ENCODE results near the gene KCTD19.
A peak's percentile ranks its signal among the peaks of the same experiment; 100 is the strongest.
"Not testable (repeated sequence)": the region's sequence is repeated elsewhere in the genome, so short reads cannot be mapped to it uniquely, and the experiment has no call there.

KCTD19 gene

DNA sequence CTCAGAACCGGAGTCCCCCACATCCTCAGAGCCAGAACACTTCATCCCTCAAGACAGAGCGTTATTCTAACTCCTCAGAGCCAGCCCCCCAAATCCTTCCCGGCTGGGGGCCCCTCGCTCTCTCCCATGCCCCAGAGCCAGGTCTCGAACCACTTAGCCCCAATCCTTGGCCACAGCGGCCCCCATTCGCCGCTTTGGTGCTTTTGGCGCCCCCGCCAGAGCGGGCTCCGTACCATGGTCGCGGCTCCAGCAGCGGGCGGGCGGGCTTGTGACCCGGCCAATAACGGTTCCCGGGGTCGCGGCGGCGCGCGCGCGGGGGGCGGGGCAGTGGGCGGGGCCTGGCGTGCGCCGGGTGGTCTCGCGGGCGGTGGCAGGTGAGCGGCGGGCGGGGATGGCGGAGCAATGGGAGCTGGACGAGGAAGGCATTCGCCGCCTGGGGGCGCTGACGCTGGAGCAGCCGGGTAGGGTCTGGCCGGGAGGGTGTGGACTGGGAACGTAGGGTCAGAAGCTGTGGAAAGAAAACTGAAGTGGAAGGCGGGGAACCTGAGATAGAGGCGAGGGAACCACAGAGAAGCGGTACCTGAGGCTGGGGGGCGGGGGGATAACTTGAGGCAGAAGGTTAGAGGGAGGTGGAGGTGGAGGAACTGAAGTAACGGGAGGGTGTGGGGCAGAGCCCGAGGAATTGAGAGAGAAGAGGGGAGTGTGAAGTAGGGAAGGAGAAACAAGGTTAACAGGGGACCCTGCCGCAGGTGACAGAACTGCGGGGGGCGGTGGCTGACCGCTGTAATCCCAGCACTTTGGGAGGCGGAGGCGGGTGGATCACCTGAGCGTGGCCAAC is at the start of gene KCTD19, which contains the start of gene LRRC36:
Gene KCTD19, minus strand, starts transcription at position 270 of the 838 bp plus-strand sequence. Its CDS starts 34 bp downstream, at position 236.
Gene LRRC36, plus strand, starts transcription at position 344 of the 838 bp plus-strand sequence. Its CDS starts 48 bp downstream, at position 392.
- Histone ChIP-seq H3K27me3 (ENCODE audit: control insufficient read depth, insufficient read depth, low read length) (no peaks in the 10 kb centered on the region), H3K9me3 (ENCODE audit: control insufficient read depth, low read length) (no peaks in the 10 kb centered on the region), H3K4me1 (ENCODE audit: control insufficient read depth, insufficient read depth, low read length) (peaks cover 5% of the 10 kb centered on the region), H3K9ac (ENCODE audit: low read length) (peak within 1 kb of the TSS; percentile 63), H3K36me3 (ENCODE audit: control insufficient read depth, insufficient read depth, low read length) (no peaks in the 10 kb centered on the region), H3K4me3 (ENCODE audit: low read length) (peak within 1 kb of the TSS; percentile 43)

DNA sequence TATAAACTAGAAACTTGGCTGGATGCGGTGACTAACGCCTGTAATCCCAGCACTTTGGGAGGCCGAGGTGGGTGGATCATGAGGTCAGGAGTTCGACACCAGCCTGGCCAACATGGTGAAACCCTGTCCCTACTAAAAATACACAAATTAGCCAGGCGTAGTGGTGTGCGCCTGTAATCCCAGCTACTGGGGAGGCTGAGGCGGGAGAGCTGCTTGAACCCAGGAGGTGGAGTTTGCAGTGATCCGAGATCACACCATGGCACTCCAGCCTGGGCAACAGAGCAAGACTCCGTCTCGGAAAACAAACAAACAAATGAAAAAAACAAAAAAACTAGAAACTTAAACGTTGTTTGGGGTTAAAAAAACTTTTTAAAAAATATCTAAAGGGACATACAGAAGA is 49.5 kb upstream of the KCTD19 start:
- H3K36me3 ChIP-seq (ENCODE audit: control insufficient read depth, insufficient read depth, low read length); H3K4me1 ChIP-seq (ENCODE audit: control insufficient read depth, insufficient read depth, low read length); H3K9ac ChIP-seq (ENCODE audit: low read length); H3K27me3 ChIP-seq (ENCODE audit: control insufficient read depth, insufficient read depth, low read length); H3K4me3 ChIP-seq (ENCODE audit: low read length); H3K9me3 ChIP-seq (ENCODE audit: control insufficient read depth, low read length): not testable (repeated sequence)

DNA sequence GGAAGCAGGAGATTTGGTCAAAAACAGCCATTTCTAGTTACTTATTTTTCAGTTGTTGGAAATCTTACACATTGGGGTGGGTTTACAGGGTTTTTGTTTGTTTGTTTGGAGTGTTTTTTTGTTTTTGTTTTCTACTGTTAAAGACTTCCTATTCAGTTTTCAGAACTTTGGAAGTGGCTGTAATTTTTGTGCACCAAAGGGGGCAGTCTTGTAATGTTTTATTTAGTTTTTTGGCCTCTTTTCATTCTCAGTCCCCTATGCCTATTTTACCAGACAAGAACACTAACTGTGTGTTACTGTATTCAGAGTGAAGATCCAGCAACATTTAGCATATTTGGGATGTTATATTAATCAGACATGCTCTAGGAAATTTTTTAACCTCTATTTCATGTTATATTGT is 46.1 kb upstream of the KCTD19 start:
- Histone ChIP-seq H3K4me1 (ENCODE audit: control insufficient read depth, insufficient read depth, low read length) (no peaks in the 10 kb centered on the region), H3K27me3 (ENCODE audit: control insufficient read depth, insufficient read depth, low read length) (no peaks in the 10 kb centered on the region), H3K9me3 (ENCODE audit: control insufficient read depth, low read length) (no peaks in the 10 kb centered on the region), H3K4me3 (ENCODE audit: low read length) (no peak overlapping the region), H3K36me3 (ENCODE audit: control insufficient read depth, insufficient read depth, low read length) (no peaks in the 10 kb centered on the region), H3K9ac (ENCODE audit: low read length) (no peak overlapping the region)

DNA sequence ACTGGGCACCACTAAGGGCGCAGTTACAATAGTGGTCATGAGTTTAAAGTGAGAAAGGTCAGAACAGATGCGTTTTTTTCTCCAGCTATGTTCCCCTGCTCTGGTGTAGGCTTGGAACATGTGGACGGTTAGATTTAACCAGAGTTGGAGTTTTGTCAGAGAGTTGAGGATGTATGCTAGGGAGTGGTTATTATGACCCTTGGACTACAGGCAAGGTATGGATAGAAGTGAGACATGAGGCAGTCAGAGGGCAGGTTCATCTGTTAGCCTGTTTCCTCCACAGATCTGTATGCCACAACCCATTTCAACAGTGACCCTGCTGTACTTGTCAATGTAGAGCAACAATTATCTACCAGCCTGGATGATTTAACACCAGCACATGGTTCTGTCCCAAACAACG is 44.1 kb upstream of the KCTD19 start:
- Histone ChIP-seq H3K27me3 (ENCODE audit: control insufficient read depth, insufficient read depth, low read length) (no peaks in the 10 kb centered on the region), H3K36me3 (ENCODE audit: control insufficient read depth, insufficient read depth, low read length) (no peaks in the 10 kb centered on the region), H3K4me1 (ENCODE audit: control insufficient read depth, insufficient read depth, low read length) (no peaks in the 10 kb centered on the region), H3K9me3 (ENCODE audit: control insufficient read depth, low read length) (no peaks in the 10 kb centered on the region), H3K9ac (ENCODE audit: low read length) (no peak overlapping the region), H3K4me3 (ENCODE audit: low read length) (no peak overlapping the region)

DNA sequence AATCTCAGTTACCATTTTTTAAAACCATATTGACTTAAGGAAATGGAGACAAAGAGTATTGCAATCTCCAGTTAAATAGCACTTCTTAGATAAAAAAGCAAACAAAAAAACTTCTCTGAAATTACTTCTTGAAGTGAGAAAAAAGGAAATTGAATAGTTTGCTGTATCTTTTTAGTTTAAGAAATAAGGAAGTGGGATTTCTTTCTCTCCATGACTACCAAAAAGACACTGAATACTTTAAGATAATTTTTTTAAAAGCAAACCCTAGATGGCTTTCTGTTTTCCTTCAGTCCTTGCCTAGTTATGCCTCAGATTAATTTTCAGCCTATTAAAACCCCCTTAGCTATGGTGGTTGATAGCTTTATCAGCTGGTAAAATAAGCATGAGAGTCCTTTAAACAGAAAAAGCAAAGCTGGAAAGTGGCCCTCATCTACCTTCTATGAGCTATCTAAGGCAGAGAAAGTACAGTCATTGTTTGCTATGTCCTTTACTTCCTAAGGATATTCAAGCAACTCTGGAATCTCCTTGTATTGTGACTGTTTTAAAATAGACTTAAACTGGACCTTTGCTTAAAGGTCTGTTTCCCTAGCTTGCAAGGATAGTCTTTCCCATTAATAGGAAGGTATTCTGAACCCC is 38.2 kb upstream of the KCTD19 start:
- H3K36me3 ChIP-seq (ENCODE audit: control insufficient read depth, insufficient read depth, low read length): no peaks in the 10 kb centered on the region
- H3K4me3 ChIP-seq (ENCODE audit: low read length): no peak overlapping the region
- H3K4me1 ChIP-seq (ENCODE audit: control insufficient read depth, insufficient read depth, low read length): peaks cover 9% of the 10 kb centered on the region
- H3K9ac ChIP-seq (ENCODE audit: low read length): peak overlapping the region; percentile 41
- H3K27me3 ChIP-seq (ENCODE audit: control insufficient read depth, insufficient read depth, low read length): no peaks in the 10 kb centered on the region
- H3K9me3 ChIP-seq (ENCODE audit: control insufficient read depth, low read length): no peaks in the 10 kb centered on the region

DNA sequence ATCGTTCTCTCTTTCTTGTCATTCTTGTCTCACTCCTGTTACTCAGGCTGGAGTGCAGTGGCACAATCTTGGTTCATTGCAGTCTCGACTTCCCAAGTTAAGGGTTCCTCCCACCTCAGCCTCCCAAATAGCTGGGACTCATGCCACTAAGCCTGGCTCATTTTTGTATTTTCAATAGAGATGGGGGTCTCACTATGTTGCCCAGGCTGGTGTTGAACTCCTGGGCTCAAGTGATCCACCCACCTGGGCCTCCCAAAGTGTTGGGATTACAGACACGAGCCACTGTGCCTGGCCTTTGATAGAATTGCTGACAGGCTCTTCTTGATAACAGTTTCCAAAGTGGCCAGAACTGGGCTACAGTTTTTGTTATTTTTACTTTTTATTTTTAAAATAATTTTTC is 34.5 kb upstream of the KCTD19 start:
- no peaks in the 10 kb centered on the region for H3K27me3 ChIP-seq (ENCODE audit: control insufficient read depth, insufficient read depth, low read length)
- H3K9ac ChIP-seq (ENCODE audit: low read length): no peak overlapping the region
- H3K4me1 ChIP-seq (ENCODE audit: control insufficient read depth, insufficient read depth, low read length): peaks cover 22% of the 10 kb centered on the region
- H3K4me3 ChIP-seq (ENCODE audit: low read length): no peak overlapping the region
- H3K9me3 ChIP-seq (ENCODE audit: control insufficient read depth, low read length): no peaks in the 10 kb centered on the region
- no peaks in the 10 kb centered on the region for H3K36me3 ChIP-seq (ENCODE audit: control insufficient read depth, insufficient read depth, low read length)

DNA sequence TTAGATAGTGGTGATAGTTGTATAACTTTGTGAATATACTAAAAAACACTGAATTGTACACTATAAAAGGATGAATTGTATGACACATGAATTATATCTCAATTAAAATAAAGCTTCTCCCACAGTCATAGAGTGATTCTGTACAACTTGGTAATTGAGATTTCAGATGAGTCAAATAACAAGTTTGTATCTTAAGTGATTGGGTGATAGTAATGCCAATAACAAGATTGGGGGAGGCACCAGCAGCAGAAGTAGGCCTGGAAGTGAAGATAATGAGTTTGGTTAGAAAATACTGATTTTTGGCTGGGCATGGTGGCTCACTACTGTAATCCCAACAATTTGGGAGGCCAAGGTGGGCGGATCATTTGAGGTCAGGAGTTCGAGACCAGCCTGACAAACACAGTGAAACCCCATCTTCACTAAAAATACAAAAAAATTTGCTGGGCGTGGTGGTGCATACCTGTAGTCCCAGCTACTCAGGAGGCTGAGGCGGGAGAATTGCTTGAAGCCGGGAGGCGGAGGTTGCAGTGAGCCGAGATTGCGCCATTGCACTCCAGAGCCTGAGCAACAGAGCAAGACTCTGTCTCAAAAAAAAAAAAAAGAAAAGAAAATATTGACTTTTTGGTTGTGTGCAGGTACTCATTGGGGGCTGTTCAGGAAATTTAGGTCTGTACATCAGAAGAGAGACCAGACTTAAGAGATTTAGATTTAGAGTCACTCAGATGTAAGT is 33.2 kb upstream of the KCTD19 start:
- not testable (repeated sequence) for H3K4me3 ChIP-seq (ENCODE audit: low read length); H3K9me3 ChIP-seq (ENCODE audit: control insufficient read depth, low read length); H3K9ac ChIP-seq (ENCODE audit: low read length); H3K27me3 ChIP-seq (ENCODE audit: control insufficient read depth, insufficient read depth, low read length); H3K36me3 ChIP-seq (ENCODE audit: control insufficient read depth, insufficient read depth, low read length)
- H3K4me1 ChIP-seq (ENCODE audit: control insufficient read depth, insufficient read depth, low read length): peaks cover 15% of the 10 kb centered on the region

DNA sequence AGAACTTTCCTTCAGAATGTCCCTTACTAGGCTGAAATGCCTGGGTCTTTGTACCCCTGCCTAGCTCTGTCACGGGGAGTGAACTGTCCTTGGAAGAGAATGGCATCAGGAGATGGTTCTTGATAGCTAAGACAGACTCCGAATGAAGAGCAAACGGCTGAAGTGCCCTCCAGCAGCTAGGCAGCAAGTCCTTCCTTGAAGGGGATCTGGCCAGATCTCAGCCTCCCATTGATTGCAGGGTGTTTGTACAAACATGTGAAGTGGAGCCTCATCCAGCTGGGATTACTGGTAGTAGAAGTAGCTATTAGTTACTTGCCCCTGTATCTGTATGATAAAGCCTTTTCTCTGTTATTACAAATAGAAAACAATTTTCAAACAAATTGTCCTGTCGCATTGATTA is 31.0 kb upstream of the KCTD19 start:
- H3K4me3 ChIP-seq (ENCODE audit: low read length): no peak overlapping the region
- H3K9me3 ChIP-seq (ENCODE audit: control insufficient read depth, low read length): no peaks in the 10 kb centered on the region
- no peaks in the 10 kb centered on the region for H3K36me3 ChIP-seq (ENCODE audit: control insufficient read depth, insufficient read depth, low read length)
- no peaks in the 10 kb centered on the region for H3K27me3 ChIP-seq (ENCODE audit: control insufficient read depth, insufficient read depth, low read length)
- H3K9ac ChIP-seq (ENCODE audit: low read length): no peak overlapping the region
- H3K4me1 ChIP-seq (ENCODE audit: control insufficient read depth, insufficient read depth, low read length): peaks cover 14% of the 10 kb centered on the region

DNA sequence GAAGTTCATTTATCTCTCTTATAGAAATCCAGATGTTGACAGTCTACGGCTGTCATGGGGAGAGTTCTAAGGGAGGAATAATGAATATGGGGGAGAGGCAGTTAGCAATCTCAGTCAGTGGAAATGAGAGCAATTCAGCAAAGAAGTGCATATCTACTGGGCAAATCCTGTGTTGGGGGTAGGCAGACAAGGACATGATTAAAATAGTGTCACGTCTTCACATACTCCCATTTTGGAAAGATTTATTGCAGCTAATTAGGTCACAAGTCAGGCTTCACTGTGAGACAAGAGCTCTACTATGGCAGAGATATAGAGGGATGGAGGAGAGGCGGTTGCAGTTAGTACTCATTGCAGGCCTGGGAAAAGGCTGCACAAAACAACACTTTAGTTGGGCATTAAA is 29.9 kb upstream of the KCTD19 start:
- Histone ChIP-seq H3K9me3 (ENCODE audit: control insufficient read depth, low read length) (no peaks in the 10 kb centered on the region), H3K9ac (ENCODE audit: low read length) (no peak overlapping the region), H3K4me3 (ENCODE audit: low read length) (no peak overlapping the region), H3K27me3 (ENCODE audit: control insufficient read depth, insufficient read depth, low read length) (no peaks in the 10 kb centered on the region), H3K36me3 (ENCODE audit: control insufficient read depth, insufficient read depth, low read length) (no peaks in the 10 kb centered on the region), H3K4me1 (ENCODE audit: control insufficient read depth, insufficient read depth, low read length) (peaks cover 14% of the 10 kb centered on the region)

DNA sequence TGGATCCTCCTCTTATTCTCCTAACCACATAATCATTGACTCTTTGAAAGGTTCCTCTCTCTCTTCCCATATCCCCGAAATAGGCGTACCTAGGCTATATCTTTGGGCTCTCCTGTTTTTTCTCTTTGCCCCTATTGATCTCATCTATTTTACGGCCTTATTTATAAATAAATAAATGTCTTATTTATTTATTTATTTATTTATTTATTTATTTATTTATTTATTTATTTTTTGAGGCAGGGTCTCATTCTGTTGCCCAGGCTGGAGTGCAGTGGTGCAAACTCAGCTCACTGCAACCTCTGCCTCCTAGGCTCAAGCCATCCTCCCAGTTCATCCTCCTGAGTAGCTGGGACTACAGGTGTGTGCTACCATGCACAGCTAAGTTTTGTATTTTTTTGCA is 25.9 kb upstream of the KCTD19 start:
- not testable (repeated sequence) for H3K27me3 ChIP-seq (ENCODE audit: control insufficient read depth, insufficient read depth, low read length); H3K9me3 ChIP-seq (ENCODE audit: control insufficient read depth, low read length); H3K9ac ChIP-seq (ENCODE audit: low read length); H3K4me3 ChIP-seq (ENCODE audit: low read length); H3K36me3 ChIP-seq (ENCODE audit: control insufficient read depth, insufficient read depth, low read length)
- peaks cover 11% of the 10 kb centered on the region for H3K4me1 ChIP-seq (ENCODE audit: control insufficient read depth, insufficient read depth, low read length)

DNA sequence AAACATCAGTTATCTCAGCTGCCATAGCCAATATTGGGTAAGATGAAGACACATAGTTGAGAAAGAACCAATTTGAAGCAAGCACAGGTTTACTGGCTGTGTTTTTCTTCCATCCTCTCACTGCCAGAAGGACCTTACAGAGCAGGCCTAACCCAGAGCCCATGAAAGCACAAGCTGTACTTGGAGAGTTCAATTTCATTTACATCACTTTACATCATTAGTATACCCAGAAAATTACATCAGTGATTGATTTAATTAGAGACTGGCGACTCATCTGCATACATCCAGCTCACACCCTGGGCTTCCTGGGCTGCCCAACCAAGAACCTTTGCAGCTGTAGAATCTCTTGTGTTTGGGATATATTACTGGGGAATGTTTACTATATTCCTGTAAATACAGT is 23.8 kb upstream of the KCTD19 start:
- peaks cover 12% of the 10 kb centered on the region for H3K4me1 ChIP-seq (ENCODE audit: control insufficient read depth, insufficient read depth, low read length)
- no peaks in the 10 kb centered on the region for H3K27me3 ChIP-seq (ENCODE audit: control insufficient read depth, insufficient read depth, low read length)
- no peak overlapping the region for H3K4me3 ChIP-seq (ENCODE audit: low read length)
- no peak overlapping the region for H3K9ac ChIP-seq (ENCODE audit: low read length)
- H3K9me3 ChIP-seq (ENCODE audit: control insufficient read depth, low read length): no peaks in the 10 kb centered on the region
- H3K36me3 ChIP-seq (ENCODE audit: control insufficient read depth, insufficient read depth, low read length): no peaks in the 10 kb centered on the region

DNA sequence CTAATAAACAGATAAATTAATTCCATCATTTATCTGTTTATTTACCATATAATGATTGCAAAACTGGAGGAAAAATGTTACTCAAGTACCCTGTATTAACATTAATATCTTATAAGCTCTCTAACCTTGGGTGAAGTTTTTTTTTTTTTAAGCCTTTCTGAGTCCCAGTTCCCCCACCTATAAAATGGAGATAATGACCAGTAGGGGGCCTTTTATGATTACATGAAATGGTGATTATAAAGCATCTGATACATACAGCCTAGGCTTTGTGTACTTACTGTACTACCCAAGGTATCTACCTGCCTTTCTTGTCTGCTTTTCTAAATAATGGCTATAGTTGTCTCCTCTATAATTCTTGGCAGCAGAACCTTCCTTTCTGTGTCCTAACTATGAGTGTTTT is 22.6 kb upstream of the KCTD19 start:
- no peak overlapping the region for H3K4me3 ChIP-seq (ENCODE audit: low read length)
- H3K9me3 ChIP-seq (ENCODE audit: control insufficient read depth, low read length): no peaks in the 10 kb centered on the region
- H3K27me3 ChIP-seq (ENCODE audit: control insufficient read depth, insufficient read depth, low read length): no peaks in the 10 kb centered on the region
- no peak overlapping the region for H3K9ac ChIP-seq (ENCODE audit: low read length)
- peaks cover 12% of the 10 kb centered on the region for H3K4me1 ChIP-seq (ENCODE audit: control insufficient read depth, insufficient read depth, low read length)
- no peaks in the 10 kb centered on the region for H3K36me3 ChIP-seq (ENCODE audit: control insufficient read depth, insufficient read depth, low read length)

Data from mucosa of stomach (tissue), 1 donor.